ENCODE results near the gene C17orf75. TPM values are rescaled to one million over a fixed set of nuclear protein-coding genes. Genes with fewer than 3 reads are reported as not detected.
"Not testable (repeated sequence)": the region's sequence is repeated elsewhere in the genome, so short reads cannot be mapped to it uniquely, and the experiment has no call there.

Gene C17orf75
- total RNA-seq, 1 donor from 2014 or later, result 39.1 TPM

DNA sequence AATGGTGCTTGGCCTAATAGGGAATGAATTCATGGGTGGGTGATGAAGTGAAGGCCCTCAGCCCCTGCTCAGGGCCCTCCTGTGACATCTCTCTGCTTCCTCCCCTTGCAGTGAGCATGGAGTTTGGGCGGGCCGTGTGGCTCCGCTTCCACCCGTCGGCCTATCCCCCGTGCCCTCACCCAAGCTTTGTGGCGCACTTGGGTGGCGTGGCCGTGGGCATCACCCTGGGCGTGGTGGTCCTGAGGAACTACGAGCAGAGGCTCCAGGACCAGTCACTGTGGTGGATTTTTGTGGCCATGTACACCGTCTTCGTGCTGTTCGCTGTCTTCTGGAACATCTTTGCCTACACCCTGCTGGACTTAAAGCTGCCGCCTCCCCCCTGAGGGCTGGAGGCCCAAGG lies 21.1 kb downstream of the C17orf75 start:
- peaks cover 4% of the 10 kb centered on the region for H3K27me3 Mint-ChIP-seq
- DNase-seq (ENCODE audit: low spot score, unreplicated experiment), result no peak

DNA sequence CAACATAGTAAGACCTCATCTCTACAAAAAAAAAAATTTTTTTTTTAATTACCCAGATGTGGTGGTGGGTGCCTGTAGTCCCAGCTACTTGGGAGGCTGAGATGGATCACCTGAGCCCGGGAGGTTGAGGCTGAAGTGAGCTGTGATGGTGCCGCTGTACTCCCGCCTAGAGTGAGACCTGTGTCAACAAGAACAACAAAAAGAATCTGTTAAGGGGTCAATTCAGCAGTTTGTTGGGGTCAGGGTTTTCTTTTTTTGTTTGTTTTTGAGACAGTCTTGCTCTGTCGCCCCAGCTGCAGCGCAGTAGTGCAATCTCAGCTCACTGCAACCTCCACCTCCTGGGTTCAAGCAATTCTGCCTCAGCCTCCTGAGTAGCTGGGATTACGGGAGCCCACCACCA lies 21.9 kb downstream of the C17orf75 start:
- not testable (repeated sequence) for H3K9me3 Mint-ChIP-seq (ENCODE audit: low read depth); H3K4me3 Mint-ChIP-seq (ENCODE audit: low read depth); H3K4me1 Mint-ChIP-seq (ENCODE audit: low read depth); DNase-seq (ENCODE audit: low spot score, unreplicated experiment); H3K36me3 Mint-ChIP-seq (ENCODE audit: insufficient read depth); H3K27ac Mint-ChIP-seq; H3K27me3 Mint-ChIP-seq

More for the DNA sequence above, 21.1 kb downstream of the C17orf75 start:
- no peaks in the 10 kb centered on the region for H3K36me3 Mint-ChIP-seq (ENCODE audit: insufficient read depth)
- H3K27ac Mint-ChIP-seq, result no peak overlapping the region
- TF ChIP-seq, protein P1, sequence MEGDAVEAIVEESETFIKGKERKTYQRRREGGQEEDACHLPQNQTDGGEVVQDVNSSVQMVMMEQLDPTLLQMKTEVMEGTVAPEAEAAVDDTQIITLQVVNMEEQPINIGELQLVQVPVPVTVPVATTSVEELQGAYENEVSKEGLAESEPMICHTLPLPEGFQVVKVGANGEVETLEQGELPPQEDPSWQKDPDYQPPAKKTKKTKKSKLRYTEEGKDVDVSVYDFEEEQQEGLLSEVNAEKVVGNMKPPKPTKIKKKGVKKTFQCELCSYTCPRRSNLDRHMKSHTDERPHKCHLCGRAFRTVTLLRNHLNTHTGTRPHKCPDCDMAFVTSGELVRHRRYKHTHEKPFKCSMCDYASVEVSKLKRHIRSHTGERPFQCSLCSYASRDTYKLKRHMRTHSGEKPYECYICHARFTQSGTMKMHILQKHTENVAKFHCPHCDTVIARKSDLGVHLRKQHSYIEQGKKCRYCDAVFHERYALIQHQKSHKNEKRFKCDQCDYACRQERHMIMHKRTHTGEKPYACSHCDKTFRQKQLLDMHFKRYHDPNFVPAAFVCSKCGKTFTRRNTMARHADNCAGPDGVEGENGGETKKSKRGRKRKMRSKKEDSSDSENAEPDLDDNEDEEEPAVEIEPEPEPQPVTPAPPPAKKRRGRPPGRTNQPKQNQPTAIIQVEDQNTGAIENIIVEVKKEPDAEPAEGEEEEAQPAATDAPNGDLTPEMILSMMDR (IDR thresholded peaks at IDR 0.05; ENCODE audit: unreplicated experiment), result no peak
- no peaks in the 10 kb centered on the region for H3K9me3 Mint-ChIP-seq (ENCODE audit: low read depth)
- H3K4me3 Mint-ChIP-seq (ENCODE audit: low read depth), result no peak overlapping the region
- peaks cover 6% of the 10 kb centered on the region for H3K4me1 Mint-ChIP-seq (ENCODE audit: low read depth)

DNA sequence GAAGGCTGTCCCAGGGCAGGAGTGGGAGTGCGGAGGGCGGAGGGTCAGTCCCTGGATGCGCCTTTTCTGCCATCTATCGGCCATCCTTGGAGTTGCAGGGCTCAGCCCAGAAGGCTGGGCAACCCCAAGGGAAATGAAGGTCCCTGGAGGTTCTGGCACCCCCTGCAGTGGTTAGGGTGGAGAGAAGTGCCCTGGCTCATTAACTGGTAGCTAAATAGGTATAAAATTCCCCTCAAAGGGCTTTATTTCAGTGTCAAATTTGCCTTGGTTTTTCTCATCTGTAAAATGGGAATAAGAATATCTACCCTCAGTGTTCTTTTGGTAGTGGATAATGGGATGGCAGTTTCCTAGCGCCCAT lies 22.4 kb downstream of the C17orf75 start:
- H3K36me3 Mint-ChIP-seq (ENCODE audit: insufficient read depth), result no peaks in the 10 kb centered on the region
- TF ChIP-seq, protein P1 (IDR thresholded peaks at IDR 0.05; ENCODE audit: unreplicated experiment), result peak; percentile 91
- no peak overlapping the region for H3K4me3 Mint-ChIP-seq (ENCODE audit: low read depth)
- peak; percentile 71 for DNase-seq (ENCODE audit: low spot score, unreplicated experiment)
- H3K27ac Mint-ChIP-seq, result no peak overlapping the region
- H3K4me1 Mint-ChIP-seq (ENCODE audit: low read depth), result peaks cover 6% of the 10 kb centered on the region
- H3K9me3 Mint-ChIP-seq (ENCODE audit: low read depth), result no peaks in the 10 kb centered on the region
- H3K27me3 Mint-ChIP-seq, result peaks cover 13% of the 10 kb centered on the region

DNA sequence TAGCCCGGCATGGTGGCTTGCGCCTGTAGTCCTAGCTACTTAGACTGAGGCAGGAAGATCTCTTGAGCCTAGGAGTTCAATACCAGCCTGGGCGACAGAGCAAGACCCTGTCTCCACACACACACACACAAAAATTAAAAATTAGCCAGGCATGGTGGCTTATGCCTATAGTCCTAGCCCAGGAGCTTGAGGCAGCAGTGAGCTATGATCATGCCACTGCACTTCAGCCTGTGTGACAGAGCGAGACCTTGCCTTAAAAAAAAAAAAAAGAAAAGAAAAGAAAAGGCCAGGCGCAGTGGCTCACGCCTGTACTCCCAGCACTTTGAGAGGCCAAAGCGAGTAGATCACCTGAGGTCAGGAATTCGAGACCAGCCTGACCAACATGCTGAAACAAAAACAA lies 23.9 kb downstream of the C17orf75 start:
- H3K4me1 Mint-ChIP-seq (ENCODE audit: low read depth), result peaks cover 6% of the 10 kb centered on the region
- H3K9me3 Mint-ChIP-seq (ENCODE audit: low read depth), result no peaks in the 10 kb centered on the region
- TF ChIP-seq, protein P1 (IDR thresholded peaks at IDR 0.05; ENCODE audit: unreplicated experiment), result no peak
- no peak overlapping the region for H3K4me3 Mint-ChIP-seq (ENCODE audit: low read depth)
- H3K27me3 Mint-ChIP-seq, result peaks cover 10% of the 10 kb centered on the region
- no peak for DNase-seq (ENCODE audit: low spot score, unreplicated experiment)
- H3K27ac Mint-ChIP-seq, result no peak overlapping the region
- no peaks in the 10 kb centered on the region for H3K36me3 Mint-ChIP-seq (ENCODE audit: insufficient read depth)

DNA sequence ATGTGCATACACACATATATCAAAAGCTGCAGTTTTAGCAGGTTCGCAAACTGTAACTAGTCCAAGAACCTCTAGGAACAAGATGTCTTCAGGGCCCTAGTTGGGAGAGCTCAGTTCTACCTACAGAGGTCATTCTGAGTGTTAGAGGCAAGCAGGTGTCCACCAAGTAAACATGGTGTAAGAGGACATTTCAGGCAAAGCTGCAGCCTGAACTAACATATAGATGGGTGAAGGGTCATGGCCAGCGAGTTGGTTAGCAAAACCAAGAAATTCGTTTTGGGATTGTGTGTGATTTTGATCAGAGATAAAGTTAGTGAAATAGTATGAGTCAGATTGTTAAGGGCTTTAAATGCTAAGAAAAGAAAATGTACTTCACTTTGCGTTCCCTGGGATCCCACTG lies 24.6 kb downstream of the C17orf75 start:
- Mint-ChIP-seq H3K9me3 (ENCODE audit: low read depth) (no peaks in the 10 kb centered on the region), H3K36me3 (ENCODE audit: insufficient read depth) (no peaks in the 10 kb centered on the region), H3K27ac (no peak overlapping the region), H3K4me3 (ENCODE audit: low read depth) (no peak overlapping the region), H3K27me3 (peaks cover 9% of the 10 kb centered on the region), H3K4me1 (ENCODE audit: low read depth) (peaks cover 6% of the 10 kb centered on the region)
- TF ChIP-seq, protein P1 (IDR thresholded peaks at IDR 0.05; ENCODE audit: unreplicated experiment), result no peak
- DNase-seq (ENCODE audit: low spot score, unreplicated experiment), result no peak

DNA sequence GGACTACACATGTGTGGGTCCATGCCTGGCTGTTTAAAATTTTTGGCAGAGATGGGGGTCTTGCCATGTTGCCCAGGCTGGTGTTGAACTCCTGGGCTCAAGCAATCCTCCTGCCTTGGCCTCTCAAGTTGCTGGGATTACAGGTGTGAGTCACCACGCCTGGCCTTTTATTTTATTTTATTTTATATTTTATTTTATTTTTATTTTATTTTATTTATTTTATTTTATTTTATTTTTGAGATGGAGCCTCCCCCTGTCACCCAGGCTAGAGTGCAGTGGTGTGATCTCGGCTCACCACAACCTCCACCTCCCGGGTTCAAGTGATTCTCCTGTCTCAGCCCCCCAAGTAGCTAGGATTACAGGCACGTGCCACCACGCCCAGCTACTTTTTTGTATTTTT lies 25.3 kb downstream of the C17orf75 start:
- H3K36me3 Mint-ChIP-seq (ENCODE audit: insufficient read depth); H3K9me3 Mint-ChIP-seq (ENCODE audit: low read depth): not testable (repeated sequence)

More for the DNA sequence above, 25.3 kb downstream of the C17orf75 start:
- H3K4me1 Mint-ChIP-seq (ENCODE audit: low read depth); H3K27ac Mint-ChIP-seq; DNase-seq (ENCODE audit: low spot score, unreplicated experiment); H3K4me3 Mint-ChIP-seq (ENCODE audit: low read depth): not testable (repeated sequence)
- H3K27me3 Mint-ChIP-seq, result peaks cover 11% of the 10 kb centered on the region

Measured in progenitor cell of endocrine pancreas (in vitro differentiated cells).